CD4-positive, alpha-beta T cell treated with Interleukin-2 at 100 ng/mL for 4 hours (primary cell): Measurements from ENCODE around the gene DDX23.
A peak's percentile ranks its signal among the peaks of the same experiment; 100 is the strongest.

Experiments
- DNase-seq: peaks from one replicate; pipeline ENCODE4 v3.0.0-alpha.2; 2020; ENCODE audit warnings: low spot score

DDX23 gene

DNA sequence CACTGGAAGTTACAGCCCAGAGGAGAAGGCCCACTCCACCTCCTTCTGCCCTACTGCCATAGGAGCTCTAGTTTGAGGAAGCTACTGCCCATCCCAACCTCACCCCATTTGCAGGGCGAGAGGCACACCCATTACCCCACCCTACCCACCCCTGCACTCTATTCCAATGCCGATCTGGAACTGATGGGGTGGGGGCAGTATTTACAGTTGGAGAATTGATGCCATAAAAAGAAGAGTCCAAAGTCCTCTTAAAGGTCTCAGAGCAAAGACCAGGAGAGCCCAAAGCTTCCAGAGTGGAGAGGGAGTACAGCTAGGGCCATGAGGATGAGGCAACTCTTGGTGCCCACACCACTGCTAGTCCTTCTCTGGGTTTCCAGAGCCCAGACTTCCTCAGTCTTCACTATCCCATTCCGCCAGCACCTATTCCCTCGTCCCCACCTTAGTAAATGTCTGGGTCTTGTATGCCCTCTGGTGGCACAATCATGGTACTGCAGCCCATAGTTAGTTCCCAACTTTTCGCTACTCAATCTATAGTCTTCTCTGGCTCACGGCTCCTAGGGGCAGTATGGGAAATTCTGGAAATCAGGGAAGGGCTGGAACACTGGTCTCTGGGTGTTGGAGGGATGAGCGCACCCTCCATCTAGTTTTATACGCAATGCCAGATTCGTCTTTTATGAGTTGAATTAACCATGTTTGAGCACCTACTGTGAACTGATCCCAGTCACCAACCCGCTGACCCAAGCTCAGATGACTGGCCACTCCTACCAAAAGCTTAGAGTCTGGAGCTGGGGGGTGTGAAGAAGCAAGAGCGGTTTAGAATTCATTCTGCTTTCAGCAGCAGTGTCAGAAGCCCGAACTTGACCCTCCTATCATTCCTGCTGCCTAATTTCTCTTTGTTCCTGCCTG is 56.2 kb downstream of the DDX23 start:
- DNase-seq, result peak; percentile 65

DNA sequence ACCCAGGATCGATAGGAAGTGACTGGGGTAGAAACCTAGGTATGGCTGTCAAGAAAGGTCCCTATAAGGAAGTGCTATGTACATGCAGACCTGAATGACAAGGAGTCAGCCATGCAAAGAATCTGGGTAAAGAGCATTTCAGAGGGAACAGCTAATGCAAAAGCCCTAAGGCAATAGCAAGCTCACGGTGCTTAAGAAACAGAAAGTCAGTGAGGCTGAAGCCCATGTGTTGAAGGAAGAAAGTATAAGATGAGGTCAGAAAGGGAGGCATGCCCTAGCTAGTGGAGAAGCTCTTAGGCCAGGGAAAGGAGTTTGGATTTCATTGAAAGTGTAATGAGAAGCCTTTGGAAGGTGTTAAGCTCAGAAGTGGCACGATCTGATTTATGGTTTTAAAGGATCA is 57.1 kb downstream of the DDX23 start:
- DNase-seq, result no peak

DNA sequence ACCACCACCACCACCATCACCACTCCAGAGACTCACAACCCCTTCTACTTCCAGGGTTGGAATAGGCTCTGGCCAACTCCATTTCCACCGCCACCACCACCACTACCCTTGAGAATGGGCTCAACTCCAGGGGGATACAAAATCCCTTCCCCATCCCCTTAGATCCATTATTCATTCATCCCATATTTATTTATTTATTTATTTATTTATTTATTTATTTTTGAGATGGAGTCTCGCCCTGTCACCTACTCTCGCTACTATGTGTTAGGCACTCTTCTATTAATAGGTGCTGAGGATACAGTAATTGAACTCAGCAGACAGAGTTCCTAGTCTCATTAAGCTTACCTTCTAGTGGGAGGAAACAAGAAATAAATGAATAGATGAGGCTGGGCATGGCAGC is 58.3 kb downstream of the DDX23 start:
- no peak for DNase-seq

DNA sequence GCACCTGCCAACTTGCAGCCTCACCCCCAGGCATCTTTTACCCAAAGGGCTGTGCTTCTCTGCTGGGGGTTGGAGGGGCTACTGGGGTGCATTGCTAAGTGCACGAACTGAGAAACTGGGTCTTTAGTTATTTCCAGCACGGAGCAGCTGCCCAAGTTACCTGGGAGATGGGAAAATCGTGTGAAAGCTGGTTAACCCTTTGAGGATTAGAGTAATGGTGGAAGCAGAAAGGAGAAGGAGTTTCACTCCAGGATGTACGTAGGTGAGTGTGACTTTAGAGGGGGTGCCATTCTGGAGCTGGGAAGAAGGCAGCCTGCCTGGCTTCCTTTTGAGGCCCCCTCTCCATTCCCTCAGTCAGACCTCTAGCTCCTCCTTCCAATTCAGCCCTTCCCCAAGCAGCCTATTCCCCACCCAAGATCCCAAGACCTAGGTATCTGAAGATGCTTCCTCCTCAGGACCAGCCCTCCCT is 62.1 kb downstream of the DDX23 start:
- no peak for DNase-seq

DNA sequence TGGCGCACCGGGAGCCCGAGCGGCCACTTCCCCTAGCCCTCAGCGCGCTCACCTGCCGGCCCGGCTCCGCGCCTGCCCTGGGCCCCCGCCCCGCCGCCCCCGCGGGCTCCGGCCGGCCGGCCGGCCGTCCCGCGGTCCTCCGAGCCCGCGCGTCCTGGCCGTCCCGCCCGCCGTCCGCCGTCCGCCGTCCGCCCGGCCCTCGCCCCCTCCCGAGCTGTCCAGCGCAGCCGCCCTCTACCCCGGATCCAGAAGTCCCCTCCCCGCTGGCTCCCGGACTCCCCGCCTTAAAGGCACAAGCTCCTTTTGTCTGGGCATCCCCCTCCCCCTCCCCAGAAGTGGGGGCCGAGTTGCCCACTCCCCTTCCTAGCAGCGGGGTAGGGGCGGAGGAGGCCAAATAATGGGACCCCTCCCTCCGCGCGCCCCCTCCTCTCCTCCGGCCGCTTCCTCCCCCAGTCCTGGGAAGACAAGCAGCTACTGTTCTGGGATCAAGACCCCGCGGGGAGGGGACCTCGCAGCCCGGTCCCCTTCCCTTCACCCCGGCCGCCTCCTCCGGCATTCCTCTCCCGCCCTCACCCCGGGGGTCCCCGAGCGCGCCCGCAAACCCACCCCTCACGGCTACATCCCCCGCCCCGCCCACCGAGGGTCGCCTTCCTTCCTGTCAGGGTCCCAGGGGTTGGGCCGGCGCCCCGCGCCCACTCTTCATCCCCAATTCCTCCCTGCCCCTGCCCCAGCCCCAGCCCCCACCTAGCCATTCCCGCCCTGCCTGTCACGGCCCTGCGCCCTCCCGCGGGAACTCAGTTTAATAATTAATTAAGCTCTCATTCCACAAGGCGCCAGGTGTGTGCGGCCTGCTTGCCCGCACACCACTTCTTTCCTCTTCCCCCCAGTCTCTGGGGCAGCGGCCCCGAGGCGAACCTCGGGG is 62.8 kb downstream of the DDX23 start, which contains the start of gene ADCY6:
Gene ADCY6 (minus strand): TSS at position 236 of the 922 bp plus-strand sequence. CDS start 5,655 bp downstream, outside the sequence.
- DNase-seq, result no peak

DNA sequence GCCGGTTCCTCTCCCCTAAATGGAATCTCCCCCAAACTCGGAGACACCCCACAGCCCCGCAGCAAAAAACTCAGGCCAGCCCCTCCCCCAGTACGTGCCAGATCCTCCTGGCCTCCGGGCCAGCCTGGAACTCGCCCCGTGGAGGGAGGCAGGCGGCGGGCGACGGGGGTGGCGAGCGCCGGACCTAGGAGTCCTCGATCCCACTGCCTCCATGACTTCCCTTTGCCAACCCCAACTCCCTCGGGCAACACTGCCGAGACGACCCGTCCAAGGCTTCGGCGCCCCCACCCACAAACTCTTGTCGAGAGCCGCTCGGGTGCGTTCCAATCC is 63.5 kb downstream of the DDX23 start:
- DNase-seq, result no peak

DNA sequence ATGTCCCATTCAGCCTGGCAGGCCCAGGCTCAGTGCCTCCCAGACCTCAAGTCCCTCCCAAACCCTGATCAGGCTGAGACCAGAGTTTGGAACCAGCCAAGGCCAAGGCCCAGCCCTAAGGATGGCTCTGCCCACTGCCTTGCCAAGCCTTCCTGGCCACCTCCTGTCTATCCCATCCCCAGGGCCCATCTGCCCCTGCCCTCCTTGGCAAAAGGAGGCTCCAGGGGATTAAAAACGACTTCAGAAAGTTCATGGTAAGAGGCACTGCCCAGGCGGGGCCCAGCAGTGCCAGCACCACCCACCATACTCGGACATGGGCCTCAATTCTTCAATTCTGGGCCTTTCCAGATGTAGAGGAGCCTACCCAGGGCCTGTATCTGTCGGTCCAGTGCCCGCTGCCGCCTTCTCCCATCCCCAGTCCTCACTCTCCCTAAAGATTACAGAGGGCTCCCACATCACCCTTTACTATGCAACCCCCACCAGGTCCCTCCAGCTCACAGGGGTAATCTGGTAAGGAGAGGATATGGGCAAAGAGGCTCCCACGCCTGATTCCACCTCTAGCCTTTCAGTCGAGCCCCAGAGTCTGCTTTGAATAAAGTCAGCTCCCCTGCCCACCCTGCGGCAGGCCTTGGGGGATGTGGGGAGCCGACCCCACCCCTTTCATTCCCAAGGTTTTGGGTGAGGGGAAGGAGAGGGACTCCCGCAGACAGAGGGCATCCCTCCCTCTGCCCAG is 64.0 kb downstream of the DDX23 start:
- DNase-seq, result no peak

DNA sequence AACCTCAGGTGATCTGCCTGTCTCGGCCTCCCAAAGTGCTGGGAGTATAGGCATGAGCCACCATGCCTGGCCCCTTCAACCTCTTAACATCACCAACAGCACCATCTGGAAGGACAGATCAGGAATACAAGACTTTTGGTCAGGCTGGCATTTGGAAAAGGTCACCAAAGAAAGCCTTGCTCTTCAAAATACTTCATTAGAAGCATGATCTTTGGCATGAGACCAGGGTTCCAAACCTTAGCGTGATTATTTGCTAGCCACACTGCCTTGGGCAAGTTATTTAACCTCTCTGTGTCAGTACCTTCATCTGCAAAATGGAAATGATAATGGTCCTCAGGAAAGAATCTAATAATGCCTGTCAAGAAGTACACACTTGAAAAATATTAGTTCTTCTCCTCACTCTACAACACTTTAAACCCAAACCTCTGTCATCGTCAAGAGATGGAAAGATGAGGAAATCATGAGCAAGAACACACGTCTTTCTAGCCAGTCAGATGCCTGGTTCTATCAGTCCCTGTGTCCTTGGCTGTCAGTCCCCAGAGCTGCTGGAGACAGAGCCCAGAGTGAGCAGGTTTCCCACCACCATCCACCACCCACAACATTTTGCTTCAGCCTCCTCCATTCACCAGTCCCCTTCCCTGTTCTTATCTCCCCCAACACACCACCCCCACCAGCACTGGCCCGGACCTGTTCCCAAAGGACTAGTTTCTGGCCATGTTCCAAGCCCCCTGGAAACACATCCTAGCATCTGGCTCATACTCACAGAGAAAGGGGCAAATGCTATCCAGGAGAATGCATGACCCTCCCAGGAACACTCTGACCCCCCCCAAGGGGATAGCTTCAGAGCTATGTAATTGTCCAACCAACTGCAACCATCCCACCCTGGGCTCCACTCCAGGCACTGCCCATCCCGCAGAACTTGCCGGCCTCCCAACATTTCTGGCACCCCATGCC is 65.1 kb downstream of the DDX23 start:
- no peak for DNase-seq

DNA sequence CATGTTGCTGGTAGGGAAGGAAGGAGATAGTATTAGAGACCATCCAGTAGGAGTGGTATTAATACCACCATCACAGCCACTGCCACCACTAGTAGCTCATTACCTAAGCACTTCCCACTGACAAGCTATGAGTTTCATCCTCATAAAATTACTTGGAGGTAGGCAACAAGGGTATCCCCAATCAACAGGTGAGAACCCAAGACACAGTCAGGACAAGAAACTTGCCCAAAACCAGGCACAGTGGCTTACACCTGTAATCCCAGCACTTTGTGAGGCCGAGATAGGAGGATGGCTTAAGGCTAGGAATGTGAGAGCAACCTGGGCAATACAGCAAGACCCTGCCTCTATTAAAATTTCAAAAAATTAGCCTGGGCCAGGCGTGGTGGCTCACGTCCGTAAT is 68.5 kb downstream of the DDX23 start:
- DNase-seq, result no peak

DNA sequence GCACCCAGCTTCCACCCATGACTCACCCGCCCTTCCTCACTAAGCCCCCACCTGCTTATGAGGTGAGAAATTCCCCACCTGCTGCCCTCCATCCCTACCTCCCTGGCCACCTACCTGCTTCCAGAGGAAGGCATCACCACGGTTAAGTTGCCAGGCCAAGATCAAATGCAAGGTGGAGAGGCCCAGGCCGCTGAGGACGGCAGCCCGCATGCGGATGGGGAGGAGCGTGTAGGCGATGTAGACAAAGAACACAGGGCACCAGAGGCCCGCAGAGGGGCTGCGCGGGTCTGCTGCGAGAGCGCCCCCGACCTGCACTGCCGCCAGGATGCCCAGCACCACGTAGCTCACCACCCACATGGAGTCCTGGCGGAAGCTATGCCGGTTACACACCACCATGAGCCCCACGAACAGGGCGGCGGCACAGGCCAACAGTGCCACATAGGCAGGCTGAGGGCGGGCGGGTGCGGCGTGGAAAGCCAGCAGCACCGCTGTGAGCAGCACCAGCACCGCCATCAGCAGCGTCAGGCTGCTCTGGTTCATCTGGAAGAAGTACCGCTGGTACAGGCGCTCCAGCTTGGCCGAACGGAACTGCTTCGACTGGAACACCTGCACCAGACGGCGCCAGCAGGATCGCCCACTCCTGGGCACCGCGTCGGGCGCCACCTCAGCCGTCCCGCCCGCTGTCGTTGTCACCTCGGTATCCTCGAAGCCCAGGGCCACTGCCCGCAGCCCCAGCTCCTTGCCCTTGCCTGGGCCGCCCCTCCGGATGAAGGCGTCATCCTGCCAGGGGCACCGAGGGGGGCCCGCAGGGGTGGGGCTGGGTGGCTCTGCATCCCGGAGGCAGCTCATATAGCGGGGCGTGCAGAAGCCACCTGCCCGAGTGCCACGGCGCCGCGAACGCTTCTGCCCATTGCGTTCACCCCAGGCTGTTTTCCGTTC is 69.2 kb downstream of the DDX23 start:
- DNase-seq, result no peak

DNA sequence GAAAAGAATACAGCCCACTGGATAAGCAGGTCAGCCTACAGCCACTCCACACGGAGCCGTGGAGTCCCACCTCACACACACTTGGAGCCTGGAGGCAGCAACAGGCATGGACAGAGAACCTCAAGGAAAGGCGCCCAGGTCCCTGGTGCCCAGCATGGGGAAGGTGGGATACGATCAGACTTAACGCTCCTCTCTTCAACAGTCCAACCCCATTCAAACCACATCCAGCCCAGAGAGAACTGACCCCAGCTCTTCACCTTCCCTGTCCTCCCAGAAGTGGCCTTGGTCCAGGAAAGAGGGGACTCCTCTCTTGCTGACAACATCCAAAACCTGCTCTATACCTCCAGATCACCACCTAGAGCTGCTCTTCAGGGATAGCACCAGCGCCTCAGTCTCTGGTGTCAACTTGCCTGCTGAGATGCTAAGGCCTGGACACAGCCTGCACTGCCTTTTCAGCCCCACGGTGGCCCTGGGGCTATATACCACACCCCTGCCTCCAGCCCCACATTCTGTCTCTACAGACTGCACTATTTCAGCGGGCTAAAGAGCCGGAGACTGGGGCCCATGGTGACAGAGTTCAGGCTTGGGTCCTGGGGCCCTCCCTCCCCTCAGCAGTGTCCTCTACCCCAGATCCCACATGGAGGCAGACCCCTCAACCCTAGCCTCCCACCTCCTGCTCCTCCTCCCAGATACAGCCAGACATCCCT is 70.1 kb downstream of the DDX23 start:
- no peak for DNase-seq

DNA sequence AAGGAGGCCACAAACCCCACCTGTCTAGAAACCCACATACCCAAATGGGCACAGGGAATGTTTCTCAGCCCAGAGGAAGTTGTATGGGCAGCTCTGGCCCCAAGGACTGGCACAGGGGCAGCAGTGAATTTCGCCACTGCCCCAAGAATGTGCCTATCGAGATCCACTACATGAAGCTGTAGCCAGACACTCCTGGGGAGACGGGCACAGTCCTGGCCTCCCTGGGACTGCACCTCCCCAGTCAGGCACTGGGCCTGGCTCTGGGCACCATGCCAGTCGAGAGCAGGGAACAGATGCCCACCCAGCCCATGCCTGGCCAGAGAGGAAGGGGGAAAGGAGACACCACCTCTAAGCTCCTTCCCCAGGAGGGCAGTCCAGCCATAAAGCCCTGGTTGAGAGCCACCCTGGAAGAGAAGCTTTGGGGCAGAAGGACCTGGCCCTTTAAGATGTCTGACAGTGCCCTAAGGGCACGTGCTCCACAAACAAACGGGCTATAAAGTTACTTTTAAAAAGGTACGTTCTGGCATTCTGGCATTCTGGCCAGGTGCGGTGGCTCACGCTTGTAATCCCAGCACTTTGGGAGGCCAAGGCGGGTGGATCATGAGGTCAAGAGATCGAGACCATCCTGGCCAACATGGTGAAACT is 71.5 kb downstream of the DDX23 start:
- DNase-seq, result no peak

DNA sequence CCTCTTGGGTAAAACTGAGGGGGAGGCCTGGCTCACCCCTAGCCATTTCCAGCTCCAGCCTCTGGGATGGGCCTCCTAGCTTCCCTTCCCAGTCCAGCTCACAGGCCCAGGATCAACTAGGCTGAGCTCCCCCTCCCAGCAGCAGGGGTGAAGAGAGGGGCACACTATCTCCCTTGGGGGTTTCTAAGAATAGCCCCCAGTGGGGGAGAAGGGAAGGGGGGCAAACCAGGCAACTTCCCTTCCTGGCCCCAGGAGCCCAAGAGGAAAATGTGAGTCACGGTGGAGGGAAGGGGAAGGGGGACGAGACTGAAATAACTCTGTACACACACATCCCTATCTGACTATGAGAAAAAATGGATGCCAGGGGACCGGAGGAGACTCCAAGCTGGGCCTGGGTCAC is 72.1 kb downstream of the DDX23 start:
- no peak for DNase-seq
